ENCODE measurements around the gene ANKRD28.
"Not testable (repeated sequence)": the region's sequence is repeated elsewhere in the genome, so short reads cannot be mapped to it uniquely, and the experiment has no call there.

ANKRD28 gene
- total RNA-seq = 81.3 to 119 (median 106) reads per million in 4 donors

GRCh38 chr3:15797642-15798303, at the start of gene ANKRD28:
Gene ANKRD28 (minus strand): TSS chr3:15797979. CDS start chr3:15796521, 1,458 bp downstream.
- peak in 1 of 5 donors; percentile 84 for DNase-seq

GRCh38 chr3:15847239-15847638, 49.5 kb upstream of the ANKRD28 start:
- DNase-seq = no peak

- DNase-seq = no peak
Observed at GRCh38 chr3:15846606-15847005, 48.8 kb upstream of the ANKRD28 start.

- no peak for DNase-seq
Observed at GRCh38 chr3:15845475-15845874, 47.7 kb upstream of the ANKRD28 start.

GRCh38 chr3:15844889-15845288, 47.1 kb upstream of the ANKRD28 start:
- DNase-seq = no peak

- DNase-seq = not testable (repeated sequence)
Observed at GRCh38 chr3:15841091-15841973, 43.6 kb upstream of the ANKRD28 start.

GRCh38 chr3:15839568-15839967, 41.8 kb upstream of the ANKRD28 start:
- DNase-seq = no peak

- DNase-seq = no peak
Observed at GRCh38 chr3:15831927-15832326, 34.1 kb upstream of the ANKRD28 start.

GRCh38 chr3:15825016-15825415, 27.2 kb upstream of the ANKRD28 start:
- DNase-seq = no peak

- DNase-seq = no peak
Observed at GRCh38 chr3:15823092-15823491, 25.3 kb upstream of the ANKRD28 start.

- DNase-seq = no peak
Observed at GRCh38 chr3:15822281-15822680, 24.5 kb upstream of the ANKRD28 start.

GRCh38 chr3:15820911-15821310, 23.1 kb upstream of the ANKRD28 start:
- no peak for DNase-seq

- DNase-seq = no peak
Observed at GRCh38 chr3:15819576-15819975, 21.8 kb upstream of the ANKRD28 start.

GRCh38 chr3:15819043-15819442, 21.3 kb upstream of the ANKRD28 start:
- DNase-seq = no peak

GRCh38 chr3:15815696-15816095, 17.9 kb upstream of the ANKRD28 start:
- DNase-seq = peak in 1 of 5 donors; percentile 38

GRCh38 chr3:15813079-15813478, 15.3 kb upstream of the ANKRD28 start:
- not testable (repeated sequence) for DNase-seq

- peak in 1 of 5 donors; percentile 39 for DNase-seq
Observed at GRCh38 chr3:15812183-15812582, 14.4 kb upstream of the ANKRD28 start.

GRCh38 chr3:15810702-15811101, 12.9 kb upstream of the ANKRD28 start:
- peak in 1 of 5 donors; percentile 56 for DNase-seq

GRCh38 chr3:15809313-15809712, 11.5 kb upstream of the ANKRD28 start:
- DNase-seq = no peak

GRCh38 chr3:15808679-15809310, 11.0 kb upstream of the ANKRD28 start:
- no peak for DNase-seq

GRCh38 chr3:15805756-15806266, 8.0 kb upstream of the ANKRD28 start:
- peak in 1 of 5 donors; percentile 67 for DNase-seq

- peak in 1 of 5 donors; percentile 56 for DNase-seq
Observed at GRCh38 chr3:15804553-15805095, 6.8 kb upstream of the ANKRD28 start.

GRCh38 chr3:15803921-15804320, 6.1 kb upstream of the ANKRD28 start:
- DNase-seq = no peak

All from T-helper 1 cell (primary cell).